HepG2 (cell line): Measurements from ENCODE around the gene IPO9. TPM values are rescaled to one million over a fixed set of nuclear protein-coding genes. Genes with fewer than 3 reads are reported as not detected.

Experiments
- ATAC-seq: fragments of 200-7000 bp; cut with Tn5 transposase; 3 replicates; pipeline ENCODE4 v1.9.1; 2020; ENCODE audit warnings: mild to moderate bottlenecking, moderate library complexity
- BruUV-seq: library from RNA; stranded (reverse); fragments of 400-500 nt; replicated peaks from 2 replicates; lab custom pipeline; 2021; lab: Mats Ljungman, UMichigan
- CTCF ChIA-PET: fragments of 300-600 bp; formaldehyde crosslinking; extraction: SDS; loops from one replicate; lab custom pipeline; 2021; ENCODE audit warnings: low total read pairs, inconsistent platforms, low intra/inter-chr PET ratio; lab: Yijun Ruan, JAX
- POLR2A ChIA-PET: fragments of 350-600 bp; sonication (Branson Sonifier 250); formaldehyde crosslinking; loops from one replicate; lab custom pipeline; 2020; ENCODE audit warnings: antibody characterized with exemption, inconsistent platforms; lab: Yijun Ruan, JAX
- DNase-seq: peaks from one replicate; pipeline ENCODE4 v3.0.0-alpha.2; 2015; ENCODE audit warnings: low spot score
- FAIRE-seq: peaks from 3 replicates; lab custom pipeline; 2011; peaks lifted over from hg19 to GRCh38; lab: Jason Lieb, UNC
- H2AFZ ChIP-seq: one replicate; pipeline ENCODE4 v1.6.1; 2011; ENCODE audit warnings: low read length, inconsistent platforms
- H3K27ac ChIP-seq: fragments of 300-600 bp; 3 replicates; pipeline ENCODE4 v1.8.0; 2011; ENCODE audit warnings: mixed run types, mild to moderate bottlenecking, mixed read lengths, low read length, inconsistent platforms; ENCODE audit not compliant: insufficient read depth; ENCODE audit errors: extremely low read length
- H3K27me3 ChIP-seq, 2 experiments: fragments of 200-600 bp in 1 of 2; 2 replicates in 1 of 2; 3 replicates in 1 of 2; pipeline versions ENCODE4 v1.6.0 to v1.8.0; 2011; ENCODE audit warnings: low read length in 2 of 2, mild to moderate bottlenecking in 2 of 2, moderate library complexity in 2 of 2, inconsistent platforms in 1 of 2; ENCODE audit not compliant: insufficient read depth in 2 of 2, control insufficient read depth in 1 of 2
- H3K36me3 ChIP-seq, 2 experiments: fragments of 200-600 bp in 1 of 2; replicated peaks in 1 of 2; 2 replicates in 1 of 2; 3 replicates in 1 of 2; pipeline versions ENCODE4 v1.5.1 to v1.8.0; 2011; ENCODE audit warnings: low read length in 2 of 2, inconsistent platforms in 1 of 2; ENCODE audit not compliant: insufficient read depth in 2 of 2, control insufficient read depth in 1 of 2
- H3K4me1 ChIP-seq: 2 replicates; pipeline ENCODE4 v1.5.1; 2012; ENCODE audit warnings: low read length, inconsistent platforms; ENCODE audit not compliant: insufficient read depth
- H3K4me2 ChIP-seq: 2 replicates; pipeline ENCODE4 v1.6.0; 2011; ENCODE audit warnings: low read depth, low read length, inconsistent platforms
- H3K4me3 ChIP-seq, 3 experiments: fragments of 200-600 bp in 1 of 3; sonication (generic), shearing (Covaris generic) in 1 of 3; replicated peaks in 1 of 3; 2 replicates each; pipeline ENCODE4 v1.5.1; 2011 to 2016; ENCODE audit warnings: low read length in 3 of 3, inconsistent platforms in 2 of 3, low read depth in 2 of 3, mild to moderate bottlenecking in 2 of 3, control low read depth in 1 of 3, mixed read lengths in 1 of 3; ENCODE audit not compliant: insufficient read depth in 1 of 3
- H3K79me2 ChIP-seq: one replicate; pipeline ENCODE4 v1.6.1; 2011; ENCODE audit warnings: low read length, inconsistent platforms; ENCODE audit not compliant: insufficient read depth
- H3K9ac ChIP-seq: 2 replicates; pipeline ENCODE4 v1.6.0; 2011; ENCODE audit warnings: mild to moderate bottlenecking, low read depth, low read length, inconsistent platforms; ENCODE audit not compliant: insufficient read depth
- H3K9me3 ChIP-seq: 2 replicates; pipeline ENCODE4 v1.5.1; 2012; ENCODE audit warnings: mild to moderate bottlenecking, low read length
- H4K20me1 ChIP-seq: 2 replicates; pipeline ENCODE4 v1.6.0; 2011; ENCODE audit warnings: inconsistent platforms, mild to moderate bottlenecking, low read length, moderate library complexity; ENCODE audit not compliant: insufficient read depth
- GZF1 ChIP-seq: sonication (generic); formaldehyde crosslinking; IDR thresholded peaks from 2 replicates; pipeline ENCODE4 v1.5.1; 2020; ENCODE audit warnings: mild to moderate bottlenecking, missing genetic modification reagents
- HIVEP1 ChIP-seq: sonication (generic); formaldehyde crosslinking; IDR thresholded peaks from 2 replicates; pipeline ENCODE4 v1.4.0; 2020; ENCODE audit warnings: mild to moderate bottlenecking, missing genetic modification reagents
- HNRNPUL1 ChIP-seq: fragments of 200-400 bp; formaldehyde crosslinking; IDR thresholded peaks from 2 replicates; pipeline ENCODE4 v1.6.1; 2017; ENCODE audit warnings: low read depth, mild to moderate bottlenecking, low read length, moderate library complexity
- JUNB ChIP-seq: sonication (generic); formaldehyde crosslinking; IDR thresholded peaks from 2 replicates; pipeline ENCODE4 v1.8.0; 2022; ENCODE audit warnings: missing genetic modification reagents, mild to moderate bottlenecking, borderline replicate concordance
- KDM3A ChIP-seq: IDR thresholded peaks from 2 replicates; pipeline ENCODE4 v1.6.1; 2018; ENCODE audit warnings: low read depth, missing compliant biosample characterization
- MZF1 ChIP-seq: sonication (generic); formaldehyde crosslinking; IDR thresholded peaks from 2 replicates; pipeline ENCODE4 v1.8.1; 2023; ENCODE audit warnings: mild to moderate bottlenecking, missing genetic modification reagents, borderline replicate concordance
- NFE2L1 ChIP-seq: sonication (generic); formaldehyde crosslinking; IDR thresholded peaks from 2 replicates; pipeline ENCODE4 v1.4.0; 2020; ENCODE audit warnings: missing genetic modification reagents, mild to moderate bottlenecking, borderline replicate concordance
- SYNCRIP ChIP-seq: fragments of 200-400 bp; formaldehyde crosslinking; IDR thresholded peaks from 2 replicates; pipeline ENCODE4 v1.6.1; 2018; ENCODE audit warnings: mild to moderate bottlenecking, low read depth, low read length; ENCODE audit not compliant: insufficient read depth
- TBX2 ChIP-seq: sonication (generic); formaldehyde crosslinking; IDR thresholded peaks from 2 replicates; pipeline ENCODE4 v1.5.0; 2020; ENCODE audit warnings: missing genetic modification reagents, mild to moderate bottlenecking, borderline replicate concordance
- TERF1 ChIP-seq: sonication (generic); formaldehyde crosslinking; IDR thresholded peaks from 2 replicates; pipeline ENCODE4 v1.8.0; 2022; ENCODE audit warnings: mild to moderate bottlenecking, missing genetic modification reagents, moderate library complexity
- XBP1 ChIP-seq: sonication (generic); formaldehyde crosslinking; IDR thresholded peaks from 2 replicates; pipeline ENCODE4 v1.5.0; 2020; ENCODE audit warnings: missing genetic modification reagents
- YEATS4 ChIP-seq: sonication (generic); formaldehyde crosslinking; IDR thresholded peaks from 2 replicates; pipeline ENCODE4 v1.4.0; 2020; ENCODE audit warnings: missing genetic modification reagents, borderline replicate concordance
- ZFP90 ChIP-seq: sonication (generic); formaldehyde crosslinking; IDR thresholded peaks from 2 replicates; pipeline ENCODE4 v1.8.0; 2022; ENCODE audit warnings: missing genetic modification reagents, mild to moderate bottlenecking, inconsistent platforms, borderline replicate concordance
- ZNF644 ChIP-seq: IDR thresholded peaks from 2 replicates; pipeline ENCODE4 v1.6.1; 2016; ENCODE audit warnings: low read depth
- ZNF782 ChIP-seq: sonication (generic); formaldehyde crosslinking; IDR thresholded peaks from 2 replicates; pipeline ENCODE4 v1.4.0; 2020; ENCODE audit warnings: missing genetic modification reagents, mild to moderate bottlenecking, borderline replicate concordance
- ZNF83 ChIP-seq: sonication (generic); formaldehyde crosslinking; IDR thresholded peaks from 2 replicates; pipeline ENCODE4 v1.4.0; 2020; ENCODE audit warnings: missing genetic modification reagents, mild to moderate bottlenecking, borderline replicate concordance
- WGBS: methylation state at CpG from one replicate; pipeline ENCODE4 v1.1.6; 2017; ENCODE audit warnings: low lambda C conversion rate; 5-methylcytosine and 5-hydroxymethylcytosine counted together
- in situ Hi-C: cut with HindIII; loops from 2 replicates; pipeline ENCODE4 v1.10.0; 2017; ENCODE audit warnings: low pct_unique_long_range_greater_than_20kb; ENCODE audit not compliant: extremely low pct_ligation_motif_present
- intact Hi-C: fragments of 100-400 bp; cut with micrococcal nuclease; formaldehyde crosslinking; loops from one replicate; pipeline ENCODE4 v1.10.0; 2022; ENCODE audit not compliant: unreplicated experiment
- polyA plus RNA-seq, 8 experiments: library from polyadenylated mRNA; depleted of rRNA in 3 of 8; stranded (reverse) in 7 of 8; unstranded in 1 of 8; fragments of >200 nt; fragmentation: Illumina TruSeq in 4 of 8; extraction: Trizol in 4 of 8; gene quantifications; 2 replicates each; pipeline versions ENCODE4 v1.2.1 to v1.2.3, GENCODE V29; 2011 to 2016; ENCODE audit warnings: low read depth in 4 of 8, missing spikeins in 1 of 8, mixed read lengths in 1 of 8; ENCODE audit not compliant: insufficient read depth in 1 of 8
- total RNA-seq, 5 experiments: library from RNA; depleted of rRNA; stranded (reverse); fragments of >200 nt; fragmentation: Illumina TruSeq; extraction: Trizol; gene quantifications; 2 replicates each; pipeline ENCODE4 v1.2.3, GENCODE V29; 2016; ENCODE audit warnings: low read depth in 1 of 5
- TF ChIP-seq, protein P1 (sequence below): sonication (generic); formaldehyde crosslinking; IDR thresholded peaks from 2 replicates; pipeline ENCODE4 v1.8.1; 2023; ENCODE audit warnings: mild to moderate bottlenecking, missing genetic modification reagents
- TF ChIP-seq, protein P2 (sequence below): sonication (generic); formaldehyde crosslinking; conservative IDR thresholded peaks from 2 replicates; pipeline ENCODE4 v1.4.0; 2020; ENCODE audit warnings: missing genetic modification reagents

The IPO9 gene
- total and polyA plus RNA-seq, 2 of the 13 experiments (the other 11 are each of a cell fraction or from before 2014, with no cell fraction given): 31.0 to 34.8 TPM

DNA sequence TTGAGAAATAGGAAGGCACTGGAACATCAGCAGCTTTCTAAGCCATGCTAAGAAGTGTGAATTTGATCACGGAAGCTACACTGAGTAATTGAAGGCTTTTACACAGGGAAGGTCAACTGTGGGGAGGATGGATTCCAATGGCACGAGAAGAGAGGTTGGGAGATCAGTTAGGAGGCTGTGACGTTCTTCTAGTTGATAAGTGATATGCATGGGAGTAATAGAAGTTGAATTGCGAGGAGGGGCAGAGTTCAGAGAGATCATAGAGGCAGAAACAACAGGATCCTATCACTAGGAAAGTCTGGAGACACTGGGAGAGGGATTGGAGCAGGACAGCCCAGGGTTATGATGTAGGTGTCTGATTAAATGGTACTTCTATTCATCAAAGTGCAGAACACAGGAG is 101.2 kb downstream of the IPO9 start (continued):
- TF ChIP-seq, protein P1, sequence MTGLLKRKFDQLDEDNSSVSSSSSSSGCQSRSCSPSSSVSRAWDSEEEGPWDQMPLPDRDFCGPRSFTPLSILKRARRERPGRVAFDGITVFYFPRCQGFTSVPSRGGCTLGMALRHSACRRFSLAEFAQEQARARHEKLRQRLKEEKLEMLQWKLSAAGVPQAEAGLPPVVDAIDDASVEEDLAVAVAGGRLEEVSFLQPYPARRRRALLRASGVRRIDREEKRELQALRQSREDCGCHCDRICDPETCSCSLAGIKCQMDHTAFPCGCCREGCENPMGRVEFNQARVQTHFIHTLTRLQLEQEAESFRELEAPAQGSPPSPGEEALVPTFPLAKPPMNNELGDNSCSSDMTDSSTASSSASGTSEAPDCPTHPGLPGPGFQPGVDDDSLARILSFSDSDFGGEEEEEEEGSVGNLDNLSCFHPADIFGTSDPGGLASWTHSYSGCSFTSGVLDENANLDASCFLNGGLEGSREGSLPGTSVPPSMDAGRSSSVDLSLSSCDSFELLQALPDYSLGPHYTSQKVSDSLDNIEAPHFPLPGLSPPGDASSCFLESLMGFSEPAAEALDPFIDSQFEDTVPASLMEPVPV: no peak
- TF ChIP-seq TBX2 (CRISPR knock-in tag): no peak
- TF ChIP-seq, protein P2, sequence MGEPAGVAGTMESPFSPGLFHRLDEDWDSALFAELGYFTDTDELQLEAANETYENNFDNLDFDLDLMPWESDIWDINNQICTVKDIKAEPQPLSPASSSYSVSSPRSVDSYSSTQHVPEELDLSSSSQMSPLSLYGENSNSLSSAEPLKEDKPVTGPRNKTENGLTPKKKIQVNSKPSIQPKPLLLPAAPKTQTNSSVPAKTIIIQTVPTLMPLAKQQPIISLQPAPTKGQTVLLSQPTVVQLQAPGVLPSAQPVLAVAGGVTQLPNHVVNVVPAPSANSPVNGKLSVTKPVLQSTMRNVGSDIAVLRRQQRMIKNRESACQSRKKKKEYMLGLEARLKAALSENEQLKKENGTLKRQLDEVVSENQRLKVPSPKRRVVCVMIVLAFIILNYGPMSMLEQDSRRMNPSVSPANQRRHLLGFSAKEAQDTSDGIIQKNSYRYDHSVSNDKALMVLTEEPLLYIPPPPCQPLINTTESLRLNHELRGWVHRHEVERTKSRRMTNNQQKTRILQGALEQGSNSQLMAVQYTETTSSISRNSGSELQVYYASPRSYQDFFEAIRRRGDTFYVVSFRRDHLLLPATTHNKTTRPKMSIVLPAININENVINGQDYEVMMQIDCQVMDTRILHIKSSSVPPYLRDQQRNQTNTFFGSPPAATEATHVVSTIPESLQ (CRISPR knock-in tag): no peak
- TF ChIP-seq HNRNPUL1: no peak
- TF ChIP-seq HIVEP1: no peak
- no peak for TF ChIP-seq GZF1 (CRISPR knock-in tag)
- TF ChIP-seq KDM3A (CRISPR knock-in tag): no peak
- no peak for TF ChIP-seq ZNF83 (CRISPR knock-in tag)
- no peak for TF ChIP-seq ZNF644 (CRISPR knock-in tag)

- DNase-seq (no peak), ATAC-seq (no peak), FAIRE-seq (no peak)
- Histone ChIP-seq H3K9me3 (no peaks in the 10 kb centered on the region), H3K4me3 (no peak overlapping the region), H3K79me2 (no peaks in the 10 kb centered on the region), H2AFZ (no peak overlapping the region), H3K27me3 (no peaks in the 10 kb centered on the region; a peak in 1 of 5 replicates), H3K9ac (no peak overlapping the region), H3K4me2 (no peak overlapping the region), H4K20me1 (no peaks in the 10 kb centered on the region), H3K4me1 (peaks cover 15% of the 10 kb centered on the region), H3K27ac (no peak overlapping the region), H3K36me3 (no peaks in the 10 kb centered on the region)
- 16% methylated on average over 5 of the region's 5 CpGs for WGBS
- in situ Hi-C loops (no loop called here), intact Hi-C loops (no loop called here)
- CTCF ChIA-PET: no interaction called here
- no TSS peak for BruUV-seq
- POLR2A ChIA-PET: no interaction called here
- TF ChIP-seq NFE2L1: no peak
- TF ChIP-seq YEATS4 (CRISPR knock-in tag): no peak
- no peak for TF ChIP-seq SYNCRIP
- TF ChIP-seq XBP1 (CRISPR knock-in tag): no peak
- no peak for TF ChIP-seq MZF1 (CRISPR knock-in tag)
- no peak for TF ChIP-seq JUNB (CRISPR knock-in tag)
- TF ChIP-seq ZNF782 (CRISPR knock-in tag): no peak
- no peak for TF ChIP-seq TERF1 (CRISPR knock-in tag)
- no peak for TF ChIP-seq ZFP90 (CRISPR knock-in tag)
Observed at GRCh38 chr1:201930803-201931202, 101.8 kb downstream of the IPO9 start.
